GM19193 (cell line): Measurements from ENCODE around the gene TEX261.
A peak's percentile ranks its signal among the peaks of the same experiment; 100 is the strongest.

Source experiments
- POLR2A ChIP-seq: IDR thresholded peaks from 4 replicates; pipeline ENCODE4 v1.6.1; 2011; ENCODE audit not compliant: insufficient read depth, insufficient read length; ENCODE audit errors: extremely low read depth

Gene TEX261

DNA sequence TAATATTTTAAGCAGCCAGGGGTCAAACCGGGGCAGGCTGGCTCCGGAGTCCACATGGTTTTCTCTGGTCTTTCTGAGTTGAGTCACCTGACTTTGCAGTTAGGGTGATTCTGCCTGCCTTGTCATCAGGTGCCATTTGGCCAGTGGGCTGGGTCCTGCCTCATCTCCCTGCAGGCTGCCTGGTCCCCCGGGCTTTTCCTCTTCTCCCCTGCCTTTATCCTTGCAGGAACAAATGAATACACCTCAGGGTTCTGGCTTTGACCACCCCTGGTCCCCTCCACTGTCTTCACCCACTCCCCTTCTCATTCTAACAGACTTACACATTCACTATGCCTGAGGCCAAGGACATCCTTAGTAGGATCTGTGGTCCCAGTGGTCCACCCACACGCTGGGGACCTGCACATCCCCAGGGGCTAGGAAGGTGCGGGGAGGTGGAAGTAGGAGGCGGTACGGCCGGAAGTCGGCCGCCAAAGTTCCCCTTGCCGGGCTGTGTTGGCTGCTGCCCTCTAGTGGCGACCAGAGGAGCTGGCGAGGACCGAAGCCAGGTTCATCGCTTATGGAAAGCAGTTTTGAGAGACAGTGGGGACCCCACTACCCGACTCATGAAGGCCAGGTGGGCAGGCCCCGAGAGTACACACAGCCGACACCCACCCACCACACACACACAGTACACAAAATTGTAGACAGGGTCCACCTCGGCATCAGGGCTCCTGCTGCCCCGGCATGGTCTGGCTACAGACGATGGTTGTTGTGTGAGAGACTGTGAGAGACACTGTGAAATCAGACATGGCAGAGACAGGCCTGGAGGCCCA is 6.3 kb upstream of the TEX261 start:
- peak; percentile 68 for TF ChIP-seq POLR2A

DNA sequence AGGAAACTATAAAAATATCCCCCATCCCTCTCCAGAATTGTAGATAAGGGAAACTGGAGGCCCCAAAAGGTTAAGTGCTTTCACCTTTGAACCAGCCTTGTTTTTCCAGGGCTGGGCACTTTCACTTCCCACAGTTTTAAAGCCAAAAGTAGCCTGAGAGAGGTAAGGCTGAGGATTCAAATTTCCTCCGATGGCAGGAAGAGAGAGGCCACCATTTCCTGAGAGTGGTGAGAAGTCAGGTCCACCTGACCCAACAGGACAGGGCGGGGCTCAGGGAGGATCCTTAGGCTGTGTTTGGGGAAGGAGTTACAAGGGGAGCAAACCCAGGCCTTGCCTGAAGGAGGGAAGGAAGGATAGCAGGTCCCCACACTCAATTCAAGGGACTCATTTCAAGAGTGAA is 4.7 kb upstream of the TEX261 start:
- no peak for TF ChIP-seq POLR2A

DNA sequence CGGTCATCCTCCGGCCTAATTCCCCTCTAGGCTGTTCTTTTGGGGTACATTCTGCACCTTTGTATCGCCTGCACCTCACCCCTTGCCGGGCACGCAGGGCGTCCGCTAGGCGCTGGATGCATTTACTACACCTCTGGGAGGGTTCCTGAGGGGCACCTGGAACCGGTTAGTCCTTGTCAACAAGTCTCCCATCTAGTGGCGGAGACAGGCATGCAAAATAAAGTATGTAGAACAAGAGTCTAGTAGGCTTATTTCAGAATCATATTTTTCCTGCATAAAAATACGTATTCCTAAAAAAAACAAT is 705 bp upstream of the TEX261 start:
- TF ChIP-seq POLR2A = no peak

DNA sequence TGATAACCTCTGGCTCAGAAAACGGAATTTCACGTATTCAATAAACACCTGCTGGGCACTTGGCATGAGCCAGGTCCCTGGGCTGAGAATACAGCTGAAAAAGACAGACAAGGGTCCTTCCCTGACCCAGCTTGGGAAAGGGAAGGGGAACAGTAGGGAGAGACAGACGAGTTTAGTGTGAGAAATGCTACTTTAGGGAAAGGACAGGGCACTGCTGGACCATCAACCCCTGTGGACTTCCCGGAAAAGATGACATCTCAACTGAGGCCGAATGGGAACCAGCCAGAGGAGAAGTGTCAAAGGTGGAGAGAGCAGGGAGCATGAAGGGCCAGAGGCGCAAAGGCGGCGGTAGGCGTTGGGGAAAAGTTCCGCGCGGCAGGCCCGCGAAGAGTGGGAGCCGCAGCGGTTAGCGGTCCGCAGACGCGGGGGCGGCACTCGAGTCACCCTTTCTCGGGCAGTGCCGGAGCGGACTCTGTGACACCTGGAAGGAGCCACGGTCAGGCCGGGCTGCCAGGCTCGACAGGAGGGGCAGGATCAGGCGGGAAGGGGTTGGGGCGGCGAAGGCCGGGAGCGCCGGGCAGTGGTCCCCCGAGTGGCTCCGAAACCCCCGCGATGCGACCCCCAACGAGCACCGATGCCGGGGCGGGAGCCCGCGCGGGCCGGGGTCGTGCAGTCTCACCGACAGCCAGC is 519 bp downstream of the TEX261 start:
- TF ChIP-seq POLR2A = no peak

DNA sequence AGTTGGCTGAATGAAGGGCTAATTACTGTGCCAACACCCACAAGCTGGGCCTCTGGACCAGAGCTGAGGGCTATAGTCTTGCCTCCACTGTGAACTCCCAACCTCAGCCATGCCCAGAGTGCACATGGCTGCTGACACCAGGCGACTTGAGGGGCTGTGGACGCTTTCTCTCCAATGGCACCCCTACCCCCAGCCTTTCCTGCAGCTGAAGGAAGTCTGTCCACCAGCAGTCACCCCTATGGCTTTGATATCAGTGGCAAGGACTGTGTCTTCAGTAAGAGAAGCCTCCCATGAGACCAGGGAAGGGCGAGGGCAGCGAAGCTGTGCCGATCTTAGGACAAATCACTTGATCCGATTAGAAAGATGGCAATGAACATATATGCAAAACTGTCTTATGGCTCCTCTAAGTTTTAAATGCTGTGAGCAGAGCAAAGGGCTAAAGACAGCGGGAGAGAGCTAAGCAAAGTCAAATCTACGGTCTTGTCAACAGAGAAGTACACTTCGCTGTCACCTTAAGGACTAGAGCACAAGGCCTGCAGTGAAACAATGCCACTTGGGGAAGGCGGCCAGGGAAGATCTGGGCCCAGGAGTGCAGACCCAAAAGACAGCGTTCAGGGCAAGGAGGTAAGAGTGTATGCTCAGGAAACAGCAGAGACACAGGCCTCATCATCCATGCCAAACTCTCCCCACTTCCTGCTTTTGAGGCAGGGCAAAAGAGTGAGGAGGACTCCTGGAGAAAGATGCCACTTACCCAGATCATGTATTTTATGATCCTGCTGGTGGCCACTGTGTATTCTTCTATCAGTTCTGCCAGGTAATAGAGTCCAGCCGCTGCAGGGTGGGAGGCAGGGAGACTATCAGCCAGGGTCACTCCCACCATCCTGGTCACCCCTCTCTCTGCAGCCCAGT is 1.5 kb downstream of the TEX261 start:
- TF ChIP-seq POLR2A = no peak

DNA sequence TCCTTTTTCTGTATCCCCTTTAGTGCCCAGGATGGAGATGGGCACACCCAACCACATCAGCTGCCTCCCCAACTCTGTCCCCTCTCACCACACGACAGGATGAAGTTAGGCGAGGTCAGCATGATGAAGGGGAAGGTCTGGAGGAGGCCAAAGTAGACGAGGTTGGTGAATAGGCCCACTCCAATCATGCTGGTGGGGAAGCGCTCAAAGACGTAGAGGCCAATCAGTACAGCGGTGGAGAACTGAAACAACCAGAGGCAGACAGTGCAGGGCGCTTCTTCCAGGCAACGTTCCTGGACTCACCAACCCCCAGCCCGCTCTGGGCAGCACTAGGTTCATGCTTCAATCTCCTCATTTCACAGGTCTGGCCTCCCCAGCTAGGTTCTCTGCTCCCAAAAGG is 2.9 kb downstream of the TEX261 start:
- no peak for TF ChIP-seq POLR2A

DNA sequence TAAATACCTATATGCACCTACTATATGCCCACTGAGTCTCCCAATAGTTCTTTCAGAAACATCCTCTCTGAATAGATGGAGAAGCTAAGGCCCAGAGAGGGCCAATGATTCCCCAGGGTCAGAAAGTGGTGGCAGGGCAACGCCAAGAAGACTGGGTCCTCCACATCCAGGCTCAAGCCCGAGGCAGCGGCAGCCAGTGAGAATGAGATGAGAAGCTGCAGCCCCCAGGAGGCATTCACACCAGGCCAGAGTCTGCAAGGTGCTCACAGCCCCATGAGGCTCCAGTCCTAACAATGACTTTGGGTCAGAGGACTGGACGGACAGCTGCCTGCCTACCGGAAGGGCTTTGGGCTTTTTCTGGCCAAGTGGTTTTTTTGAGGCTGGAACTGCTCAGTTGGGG is 3.5 kb downstream of the TEX261 start:
- no peak for TF ChIP-seq POLR2A

DNA sequence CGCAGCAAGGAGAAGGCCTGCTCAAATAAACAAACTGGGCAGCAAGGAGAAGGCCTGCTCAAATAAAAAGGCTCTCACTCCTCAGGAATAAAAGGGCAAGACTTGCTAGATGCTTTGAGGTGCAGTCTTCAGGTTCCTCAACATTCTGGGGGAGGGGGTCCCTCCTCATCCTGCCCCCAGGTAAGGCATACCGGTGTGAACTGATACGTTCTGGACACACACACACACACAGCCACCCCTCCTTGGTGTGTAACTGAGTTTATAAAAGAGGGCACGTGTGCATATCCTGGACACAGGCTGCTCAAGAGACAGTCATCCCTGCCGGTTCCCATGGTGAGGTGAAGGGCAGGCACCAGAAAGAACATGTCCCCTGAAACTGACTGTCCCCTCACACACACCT is 4.5 kb downstream of the TEX261 start:
- no peak for TF ChIP-seq POLR2A

DNA sequence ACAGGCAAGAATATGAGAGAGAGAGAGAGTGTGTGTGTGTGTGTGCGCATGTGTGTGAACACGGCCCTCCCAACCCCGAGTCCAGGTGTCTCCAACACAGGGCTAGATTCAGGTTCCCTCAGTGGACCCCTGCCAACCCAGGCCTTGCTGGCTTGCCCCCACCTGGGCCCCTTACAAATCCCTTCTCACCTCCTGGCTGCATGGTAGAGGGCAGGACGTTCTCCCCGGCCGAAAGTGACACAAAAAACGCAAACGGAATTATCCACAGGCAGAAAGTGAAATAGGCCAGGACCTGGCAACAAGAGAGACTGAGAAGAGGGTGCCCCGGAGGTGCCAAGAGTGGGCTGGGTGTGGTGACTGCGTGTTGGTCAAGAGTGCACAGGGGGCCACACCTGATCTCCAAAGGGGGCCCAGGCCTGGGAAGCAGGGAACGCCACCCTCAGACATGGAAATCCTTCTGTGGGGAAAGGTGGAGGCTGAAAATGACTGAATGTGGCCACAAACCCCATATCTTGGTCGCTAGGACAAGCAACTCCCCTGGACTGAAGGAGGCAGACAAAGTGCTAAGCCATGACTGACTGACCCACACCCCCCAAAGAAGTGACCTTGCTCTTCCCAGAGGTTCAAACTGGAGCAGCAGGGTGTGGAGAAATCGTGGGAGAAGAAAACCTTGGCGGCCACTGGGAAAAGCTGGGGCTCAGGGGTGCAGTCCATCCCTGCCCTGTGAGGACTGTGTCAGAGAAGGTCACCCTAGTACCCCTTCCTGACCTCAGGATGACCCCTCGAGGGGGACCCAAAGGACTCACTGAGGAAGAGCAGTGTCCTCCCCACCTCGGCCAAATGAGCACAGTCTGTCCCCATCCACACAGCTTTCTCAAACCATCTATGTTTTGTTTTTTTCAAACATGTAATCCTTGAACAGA is 5.7 kb downstream of the TEX261 start:
- no peak for TF ChIP-seq POLR2A

DNA sequence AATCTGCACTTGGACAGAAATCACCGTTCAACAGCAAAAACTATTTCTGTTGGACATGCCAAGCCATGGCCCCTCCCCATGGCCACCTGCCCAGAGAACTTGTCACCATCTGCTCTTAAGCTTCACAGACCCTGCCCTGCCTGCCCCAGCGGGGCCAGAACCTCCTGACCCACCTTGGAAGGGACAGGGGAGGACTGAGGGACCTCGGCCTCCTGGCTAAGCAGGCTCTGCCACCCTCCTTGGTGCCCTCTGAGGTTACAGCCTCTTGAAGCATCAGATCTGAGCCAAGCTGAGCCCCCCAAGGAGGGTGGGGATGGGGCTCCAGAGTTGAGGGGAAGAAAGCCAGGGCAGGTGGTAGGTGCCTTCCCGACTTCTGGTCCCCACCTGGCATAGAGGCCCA is 6.5 kb downstream of the TEX261 start:
- TF ChIP-seq POLR2A = no peak

DNA sequence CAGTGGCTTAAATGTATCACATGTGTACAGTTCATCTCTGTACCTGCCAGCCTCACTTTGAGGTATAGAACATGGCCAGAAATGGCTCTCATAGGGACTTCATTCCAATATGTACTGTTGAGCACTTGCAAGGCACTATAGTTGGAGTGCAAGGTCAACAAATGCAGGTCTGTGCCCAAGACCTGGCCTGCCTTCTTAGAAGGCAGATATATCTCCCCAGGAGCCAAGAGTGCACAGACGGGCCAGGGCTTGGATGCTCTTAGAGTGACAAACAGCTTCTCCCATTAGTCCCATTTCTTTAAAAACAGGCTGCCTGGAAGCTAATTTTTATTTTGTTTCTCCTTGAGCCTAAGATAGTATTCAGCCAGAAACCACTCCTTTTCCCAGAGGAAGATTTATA is 7.3 kb downstream of the TEX261 start:
- TF ChIP-seq POLR2A = no peak

DNA sequence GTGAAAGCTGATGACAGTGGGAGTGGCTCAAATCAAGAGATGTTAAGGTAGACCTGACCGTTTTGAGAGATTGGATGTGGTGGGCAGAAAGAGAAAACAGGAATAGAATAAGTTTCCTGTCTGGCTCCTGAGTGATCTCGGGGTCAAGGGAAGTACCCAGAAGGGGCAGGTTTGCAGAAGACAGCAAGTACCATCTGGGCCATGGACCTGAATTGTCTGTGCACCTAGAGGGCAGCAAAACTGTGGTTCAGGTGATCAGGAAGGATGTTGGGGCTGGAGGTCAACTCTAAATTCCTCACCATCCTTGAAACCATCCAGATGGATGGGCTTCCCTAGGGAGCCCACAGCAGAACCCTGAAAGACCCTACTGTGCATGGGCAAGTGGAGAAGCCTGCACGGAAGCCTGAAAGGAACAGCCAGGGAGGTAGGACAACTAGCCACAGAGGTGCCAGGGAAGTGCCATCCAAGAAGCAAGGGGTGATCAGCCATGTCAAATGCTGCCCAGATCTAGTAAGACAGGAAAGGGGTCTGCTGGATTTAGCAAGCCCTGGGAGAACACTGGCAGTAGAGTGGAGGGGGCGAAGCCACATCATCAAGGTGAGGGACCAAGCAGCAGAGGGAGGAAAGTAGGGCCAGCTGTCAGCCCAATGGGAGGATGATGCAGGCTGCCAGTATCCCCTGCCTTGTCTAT is 8.0 kb downstream of the TEX261 start:
- TF ChIP-seq POLR2A = no peak

DNA sequence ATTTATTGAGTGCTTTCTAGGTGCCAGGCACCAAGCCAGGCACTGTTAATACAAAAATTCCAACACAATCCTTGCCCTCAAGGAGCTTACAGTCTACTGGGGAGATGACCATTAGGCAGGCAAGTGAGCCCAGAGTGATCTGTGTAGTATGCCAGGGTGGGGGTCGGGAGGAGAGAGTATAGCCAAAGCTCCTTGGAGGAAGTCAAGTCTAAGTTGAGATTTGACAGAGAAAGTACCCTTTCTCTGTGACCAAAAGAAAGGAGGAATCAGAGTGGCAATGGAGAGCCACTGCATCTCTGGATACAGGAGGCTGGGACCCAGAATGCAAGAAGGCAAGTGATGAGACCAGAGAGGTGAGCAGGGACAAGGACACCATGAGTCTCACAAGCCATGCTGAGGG is 8.7 kb downstream of the TEX261 start:
- TF ChIP-seq POLR2A = no peak

DNA sequence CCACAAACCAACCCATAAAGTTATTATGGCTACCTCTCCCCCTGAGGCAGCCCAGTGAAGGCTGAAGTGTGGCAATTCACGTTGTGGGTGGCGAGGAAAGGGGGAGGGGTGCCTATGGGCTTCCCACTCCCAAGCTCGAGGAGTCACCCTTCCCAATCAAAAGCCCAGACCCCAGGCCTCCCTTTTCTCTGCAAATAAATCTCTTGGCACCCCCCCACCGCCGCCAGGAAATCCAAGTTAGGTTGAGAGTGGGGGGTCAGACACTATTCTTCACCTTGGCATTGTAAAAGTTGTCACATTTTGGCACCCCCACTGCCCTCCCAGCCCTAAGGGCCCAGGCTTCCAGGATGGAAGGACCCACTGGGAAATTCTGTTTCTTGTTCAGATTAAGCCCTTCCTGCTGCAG is 9.4 kb downstream of the TEX261 start:
- TF ChIP-seq POLR2A = no peak
